SK-N-MC (cell line): ENCODE data around the gene RUNX1.
"Not testable (repeated sequence)": the region's sequence is repeated elsewhere in the genome, so short reads cannot be mapped to it uniquely, and the experiment has no call there.

Source experiments
- DNase-seq: peaks from one replicate; pipeline ENCODE4 v3.0.0-alpha.2; 2011; ENCODE audit warnings: low read depth, low spot score
- H3K27ac ChIP-seq: fragments of 200-600 bp; sonication (generic); 2 replicates; pipeline ENCODE4 v1.5.1; 2016; ENCODE audit warnings: mixed run types
- H3K36me3 ChIP-seq: fragments of 200-600 bp; sonication (generic); 2 replicates; pipeline ENCODE4 v1.6.1; 2017; ENCODE audit warnings: antibody characterized with exemption, low read length, mixed read lengths; ENCODE audit not compliant: insufficient read depth
- H3K4me3 ChIP-seq: fragments of 200-600 bp; sonication (generic); 2 replicates; pipeline ENCODE4 v1.5.1; 2016
- H3K9ac ChIP-seq: fragments of 200-600 bp; sonication (generic); 2 replicates; pipeline ENCODE4 v1.8.0; 2017; ENCODE audit warnings: mixed run types, mixed read lengths; ENCODE audit not compliant: insufficient read length
- H3K9me3 ChIP-seq: fragments of 200-600 bp; sonication (generic); 2 replicates; pipeline ENCODE4 v1.6.1; 2017; ENCODE audit warnings: low read depth, mild to moderate bottlenecking, antibody characterized with exemption, low read length, moderate library complexity, mixed read lengths
- EZH2 ChIP-seq: fragments of 200-600 bp; sonication (generic); IDR thresholded peaks from one replicate; pipeline ENCODE4 v1.6.1; 2017; ENCODE audit warnings: antibody characterized with exemption
- FOXP2 ChIP-seq: optimal IDR thresholded peaks from 2 replicates; pipeline ENCODE3; 2011; ENCODE audit warnings: mild to moderate bottlenecking, moderate library complexity; ENCODE audit not compliant: insufficient read depth; ENCODE audit errors: extremely low read length, control extremely low read depth
- POLR2AphosphoS5 ChIP-seq: IDR thresholded peaks from 2 replicates; pipeline ENCODE4 v1.6.1; 2012; ENCODE audit warnings: mild to moderate bottlenecking, low read depth, low read length, borderline replicate concordance

The RUNX1 gene

DNA sequence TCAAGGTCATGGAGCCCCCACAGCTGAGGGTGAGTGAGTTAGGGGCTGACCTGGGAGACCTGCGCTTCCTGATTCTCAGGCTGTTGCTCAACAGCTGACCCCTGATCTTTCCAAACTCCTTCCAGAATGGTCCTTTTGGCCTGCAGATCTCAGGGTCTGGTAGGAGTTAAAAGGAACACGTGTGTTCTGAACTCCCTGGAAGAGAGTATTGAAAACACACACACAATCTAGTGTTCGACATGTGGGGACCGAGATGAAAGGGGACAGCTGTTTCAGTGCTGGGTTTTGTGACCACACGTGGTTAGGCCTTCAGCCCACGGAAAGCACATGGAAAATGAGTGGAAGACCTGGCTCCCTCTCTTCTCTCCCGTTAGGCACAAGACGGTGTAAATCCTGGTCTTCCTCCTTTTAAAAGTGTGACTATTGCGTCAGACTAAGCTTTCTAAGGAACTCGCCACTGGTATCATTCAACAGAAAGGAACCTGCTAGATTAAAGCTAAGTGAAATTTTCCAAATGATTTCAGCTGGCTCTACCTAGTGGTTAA lies 49.6 kb downstream of the RUNX1 start:
- no peak for TF ChIP-seq EZH2
- no peak for TF ChIP-seq FOXP2
- no peak for TF ChIP-seq POLR2AphosphoS5
- Histone ChIP-seq H3K9me3 (no peaks in the 10 kb centered on the region), H3K36me3 (no peaks in the 10 kb centered on the region), H3K9ac (no peak overlapping the region), H3K4me3 (no peak overlapping the region), H3K27ac (no peak overlapping the region)
- DNase-seq = no peak

DNA sequence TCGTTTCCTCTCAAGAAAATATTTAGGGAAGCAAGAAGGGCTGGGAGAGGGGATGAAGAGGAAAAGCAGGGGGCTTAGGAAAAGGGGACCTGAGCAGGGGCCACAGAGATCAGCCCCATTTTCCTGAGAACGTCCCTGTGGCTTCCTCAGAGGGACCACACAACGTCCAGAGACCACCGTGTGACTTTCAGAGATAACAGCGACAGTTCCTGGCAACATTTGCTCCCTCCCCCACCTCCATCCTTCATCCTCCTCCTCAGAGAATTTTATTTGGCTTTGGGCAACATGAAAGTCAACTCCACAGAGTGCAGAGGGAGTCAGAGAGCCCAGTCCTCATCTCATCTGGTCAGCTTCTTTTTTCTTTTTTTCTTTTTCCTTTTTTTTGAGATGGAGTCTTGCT lies 50.9 kb downstream of the RUNX1 start:
- no peak for DNase-seq
- Histone ChIP-seq H3K27ac (no peak overlapping the region), H3K9ac (no peak overlapping the region), H3K4me3 (no peak overlapping the region), H3K36me3 (no peaks in the 10 kb centered on the region), H3K9me3 (no peaks in the 10 kb centered on the region)
- TF ChIP-seq POLR2AphosphoS5 (no peak), EZH2 (no peak), FOXP2 (no peak)

DNA sequence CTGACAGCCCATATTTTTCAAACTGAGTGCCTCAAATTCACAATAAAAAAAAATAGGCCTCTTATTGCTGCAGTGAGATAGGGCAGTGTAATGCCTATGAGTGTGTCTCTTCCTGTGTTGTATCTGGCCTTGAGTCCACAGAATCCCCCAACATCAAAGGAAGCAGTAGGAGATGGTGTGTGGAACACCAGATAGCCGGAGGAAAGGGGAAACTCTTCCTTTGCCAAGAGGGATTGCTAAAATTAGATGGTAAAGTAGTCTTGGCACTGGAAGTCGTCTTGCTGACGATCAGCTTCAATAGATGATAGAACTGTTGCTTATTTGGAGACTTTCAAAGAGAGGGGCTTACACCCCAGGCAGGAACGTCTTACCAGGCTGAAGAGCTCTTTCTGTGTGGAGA lies 51.8 kb downstream of the RUNX1 start:
- H3K27ac ChIP-seq = no peak overlapping the region

DNA sequence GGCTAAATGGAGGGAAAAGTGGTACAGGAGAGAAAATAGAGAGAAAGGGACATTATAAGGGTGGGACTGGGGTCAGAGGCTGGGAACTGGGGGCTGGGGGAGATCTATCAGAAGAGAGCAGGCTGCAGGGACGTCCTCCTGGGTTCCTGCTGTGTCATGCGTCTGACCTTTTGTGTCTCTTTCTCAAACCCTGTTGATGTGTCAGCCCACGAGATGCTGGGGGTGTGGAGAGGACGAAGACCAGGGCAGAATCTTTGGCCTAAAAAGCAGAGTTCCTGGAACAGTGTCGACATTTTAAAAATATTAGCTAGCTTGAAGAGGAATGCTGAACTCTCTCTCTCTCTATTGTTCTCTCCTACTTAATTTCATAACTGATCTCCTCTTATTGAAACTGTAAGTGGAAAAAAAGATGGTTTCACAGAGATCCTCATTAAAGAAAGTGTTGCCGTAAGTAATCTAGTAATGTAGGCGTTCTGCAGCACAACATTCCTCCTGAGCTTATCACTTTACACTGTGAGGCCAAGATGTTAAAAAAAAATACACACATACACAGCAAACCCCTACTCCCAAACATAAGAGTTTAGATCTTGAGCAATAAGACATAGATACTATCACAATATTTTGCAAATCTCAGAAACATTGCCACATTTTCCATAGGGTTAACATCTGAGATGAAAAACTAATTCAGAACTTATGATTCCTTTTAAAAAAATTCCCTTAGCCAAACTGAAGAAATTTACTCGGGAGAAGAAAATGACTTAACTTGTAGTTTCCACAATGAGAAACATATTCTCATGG lies 52.6 kb downstream of the RUNX1 start:
- no peak overlapping the region for H3K4me3 ChIP-seq
- H3K27ac ChIP-seq = no peak overlapping the region
- no peak for TF ChIP-seq EZH2
- no peak for TF ChIP-seq FOXP2
- no peak for TF ChIP-seq POLR2AphosphoS5
- no peak overlapping the region for H3K9ac ChIP-seq
- DNase-seq = no peak
- no peaks in the 10 kb centered on the region for H3K9me3 ChIP-seq
- H3K36me3 ChIP-seq = no peaks in the 10 kb centered on the region

More for the DNA sequence above, 51.8 kb downstream of the RUNX1 start:
- Histone ChIP-seq H3K9me3 (no peaks in the 10 kb centered on the region), H3K4me3 (no peak overlapping the region), H3K36me3 (no peaks in the 10 kb centered on the region), H3K9ac (no peak overlapping the region)
- TF ChIP-seq FOXP2 (no peak), EZH2 (no peak), POLR2AphosphoS5 (no peak)
- no peak for DNase-seq

DNA sequence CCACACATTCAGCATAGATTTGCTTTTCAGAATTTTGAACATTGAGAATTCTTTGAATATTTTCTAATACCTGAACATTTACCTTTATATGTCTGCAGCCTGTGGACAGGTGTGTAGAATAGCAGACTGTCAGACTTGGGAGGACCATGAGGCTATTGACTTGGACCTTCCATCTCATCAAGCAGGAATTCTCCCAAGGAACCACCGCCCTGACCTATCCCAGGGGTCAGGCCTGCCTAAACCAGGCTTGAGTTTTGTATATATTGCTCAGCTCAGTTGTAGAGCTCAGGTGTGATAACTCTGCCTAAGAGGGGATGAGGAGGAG lies 53.2 kb downstream of the RUNX1 start:
- no peak overlapping the region for H3K4me3 ChIP-seq
- no peak for TF ChIP-seq FOXP2
- TF ChIP-seq POLR2AphosphoS5 = no peak
- no peak for TF ChIP-seq EZH2
- H3K9me3 ChIP-seq = no peaks in the 10 kb centered on the region
- no peak overlapping the region for H3K27ac ChIP-seq
- DNase-seq = no peak
- no peak overlapping the region for H3K9ac ChIP-seq
- H3K36me3 ChIP-seq = no peaks in the 10 kb centered on the region

DNA sequence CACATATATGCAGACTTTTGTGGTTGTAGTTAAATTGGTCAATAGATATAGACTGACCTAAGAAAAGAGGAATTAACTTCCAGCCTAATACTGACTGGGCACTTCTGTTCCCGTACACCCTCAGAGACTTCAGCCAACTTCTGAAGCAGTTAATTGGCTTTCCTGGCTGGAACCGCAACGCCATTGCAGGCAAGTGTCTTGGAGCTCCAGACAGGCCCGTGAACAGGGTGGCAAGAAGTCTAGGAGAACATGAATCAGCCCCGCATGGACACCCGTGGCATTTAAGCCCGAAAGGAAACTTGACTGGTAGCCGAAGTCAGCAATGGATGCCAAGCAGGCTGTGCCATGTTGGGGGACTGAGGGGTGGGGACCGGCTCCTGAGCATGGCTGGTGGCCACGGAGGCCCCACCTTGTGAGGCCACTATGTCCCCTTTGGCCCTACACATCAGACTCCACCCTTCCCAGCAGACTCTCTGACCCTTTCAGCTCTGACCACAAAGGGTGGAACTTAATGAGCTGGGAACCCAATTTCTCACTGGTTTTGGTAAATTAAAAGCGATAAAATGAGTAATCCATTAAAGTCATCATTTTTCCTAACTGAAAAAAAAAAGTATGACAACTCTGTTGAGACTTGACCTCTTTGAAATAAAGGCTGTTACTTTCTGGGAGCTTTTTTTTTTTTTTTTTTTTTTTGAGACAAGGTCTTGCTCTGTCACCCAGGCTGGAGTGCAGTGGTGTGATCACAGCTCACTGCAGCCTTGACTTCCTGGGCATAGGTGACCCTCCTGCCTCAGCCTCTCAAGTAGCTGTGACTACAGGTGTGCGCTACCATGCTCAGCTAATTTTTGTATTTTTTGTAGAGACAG lies 54.1 kb downstream of the RUNX1 start:
- TF ChIP-seq FOXP2 (no peak), EZH2 (no peak), POLR2AphosphoS5 (no peak)
- Histone ChIP-seq H3K36me3 (no peaks in the 10 kb centered on the region), H3K9ac (no peak overlapping the region), H3K9me3 (no peaks in the 10 kb centered on the region), H3K27ac (no peak overlapping the region), H3K4me3 (no peak overlapping the region)
- DNase-seq = no peak

DNA sequence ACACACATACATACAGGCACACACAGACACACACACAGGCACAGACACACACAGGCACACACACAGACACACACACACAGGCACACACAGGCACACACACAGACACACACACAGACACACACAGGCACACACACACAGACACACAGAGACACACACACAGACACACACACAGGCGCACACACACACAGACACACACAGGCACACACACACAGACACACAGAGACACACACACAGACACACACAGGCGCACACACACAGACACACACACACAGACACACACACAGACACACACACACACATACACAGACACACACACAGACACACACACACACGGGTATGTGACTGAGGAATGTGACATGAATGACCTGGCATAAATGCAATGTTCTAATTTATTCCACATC lies 55.6 kb downstream of the RUNX1 start:
- H3K4me3 ChIP-seq, DNase-seq, H3K36me3 ChIP-seq, H3K9me3 ChIP-seq, H3K9ac ChIP-seq, H3K27ac ChIP-seq: not testable (repeated sequence)

DNA sequence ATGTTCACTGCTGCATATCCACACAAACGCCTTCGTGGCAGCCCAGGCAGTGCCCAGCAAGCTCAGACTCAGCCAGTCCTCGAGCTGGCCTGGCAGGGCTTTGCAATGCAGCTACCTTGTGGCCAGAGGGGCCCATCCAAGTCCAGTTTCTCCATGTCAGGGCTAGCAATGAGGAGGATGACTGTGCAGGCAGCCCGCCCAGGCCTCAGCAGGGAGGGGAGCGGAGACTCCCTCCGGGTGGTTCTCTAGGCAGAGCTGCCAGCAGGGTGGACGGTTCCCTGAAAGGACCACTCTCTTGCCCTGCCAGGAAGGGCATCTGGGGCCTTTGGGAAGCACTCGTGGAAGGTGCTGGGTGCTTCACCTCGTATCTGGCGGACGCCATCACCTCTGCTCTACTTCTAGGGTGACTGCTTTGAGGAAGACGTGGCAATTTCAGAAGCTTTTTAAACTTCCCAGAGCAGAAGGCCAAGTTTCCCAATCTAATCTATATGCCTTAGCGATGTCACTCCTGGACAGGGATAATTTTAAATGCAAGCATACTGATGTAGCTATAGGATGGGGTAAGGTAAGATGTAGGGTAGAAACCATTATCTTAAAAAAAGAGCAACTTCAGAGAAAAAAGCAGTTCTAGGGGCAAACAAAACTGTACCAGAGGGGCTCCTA lies 56.2 kb downstream of the RUNX1 start:
- TF ChIP-seq EZH2 (no peak), POLR2AphosphoS5 (no peak), FOXP2 (no peak)
- no peak for DNase-seq
- Histone ChIP-seq H3K9ac (no peak overlapping the region), H3K27ac (no peak overlapping the region), H3K4me3 (no peak overlapping the region), H3K9me3 (no peaks in the 10 kb centered on the region), H3K36me3 (no peaks in the 10 kb centered on the region)
